Stomach (tissue), 4 donors: ENCODE results near the gene COPG1.

Experiments used
- CTCF ChIP-seq, 7 experiments: fragments of 450-650 bp in 4 of 7; fragments of 200-600 bp in 3 of 7; sonication (generic) in 3 of 7; IDR thresholded peaks; one replicate each; pipeline ENCODE4 v1.5.1; 2016 to 2019; ENCODE audit warnings: antibody characterized with exemption in 7 of 7, control low read depth in 2 of 7, mild to moderate bottlenecking in 1 of 7
- EP300 ChIP-seq: sonication (generic); formaldehyde crosslinking; IDR thresholded peaks from one replicate; pipeline ENCODE4 v1.6.1; 2017; ENCODE audit warnings: antibody characterized with exemption
- POLR2AphosphoS5 ChIP-seq, 3 donors: sonication (generic); formaldehyde crosslinking; IDR thresholded peaks; one replicate each; pipeline ENCODE4 v1.6.1; 2016; ENCODE audit warnings: antibody characterized with exemption in 3 of 3

DNA sequence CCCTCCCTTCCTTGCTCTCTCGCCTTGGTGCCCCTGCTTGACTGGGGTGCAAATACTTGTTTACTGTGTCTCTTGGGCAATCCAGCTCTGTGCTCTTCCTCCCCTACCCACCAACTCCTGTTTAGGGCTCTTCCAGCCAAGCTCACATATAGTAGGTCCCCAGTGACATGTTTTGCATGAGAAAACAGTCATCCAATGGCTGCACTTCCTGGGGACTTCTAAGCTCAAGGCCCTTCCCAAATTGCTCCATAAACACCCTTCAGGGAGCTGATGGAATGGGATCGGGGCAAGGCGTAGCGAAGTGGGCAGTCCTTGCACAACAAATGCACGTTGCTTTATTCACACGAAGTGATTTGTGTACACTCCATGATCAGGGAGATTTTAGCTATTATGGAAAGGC lies 9.4 kb upstream of the COPG1 start:
- TF ChIP-seq POLR2AphosphoS5 (IDR thresholded peaks at IDR 0.05) (no peak), EP300 (no peak), CTCF (IDR thresholded peaks at IDR 0.05) (no peak)
